Ishikawa (cell line): Measurements from ENCODE around the gene C11orf24.

Source experiments
- CEBPB ChIP-seq: IDR thresholded peaks from 2 replicates; pipeline ENCODE4 v1.6.1; 2012
- CREB1 ChIP-seq: IDR thresholded peaks from 2 replicates; pipeline ENCODE4 v1.6.1; 2012; ENCODE audit warnings: low read depth
- EGR1 ChIP-seq: IDR thresholded peaks from 2 replicates; pipeline ENCODE4 v1.6.1; 2012
- EP300 ChIP-seq: IDR thresholded peaks from 2 replicates; pipeline ENCODE4 v1.6.1; 2012; ENCODE audit warnings: borderline replicate concordance
- FOXM1 ChIP-seq: IDR thresholded peaks from 2 replicates; pipeline ENCODE4 v1.6.1; 2012; ENCODE audit warnings: low read depth, borderline replicate concordance
- MAX ChIP-seq: IDR thresholded peaks from 2 replicates; pipeline ENCODE4 v1.6.1; 2012
- NFIC ChIP-seq: IDR thresholded peaks from 2 replicates; pipeline ENCODE4 v1.6.1; 2012
- RAD21 ChIP-seq: IDR thresholded peaks from 2 replicates; pipeline ENCODE4 v1.6.1; 2012; ENCODE audit warnings: low read depth
- TAF1 ChIP-seq: IDR thresholded peaks from 2 replicates; pipeline ENCODE4 v1.6.1; 2012; ENCODE audit warnings: low read depth, mild to moderate bottlenecking
- TCF12 ChIP-seq: IDR thresholded peaks from 2 replicates; pipeline ENCODE4 v1.6.1; 2012; ENCODE audit warnings: low read depth
- TEAD4 ChIP-seq: IDR thresholded peaks from 2 replicates; pipeline ENCODE4 v1.6.1; 2012
- USF1 ChIP-seq: IDR thresholded peaks from 2 replicates; pipeline ENCODE4 v1.6.1; 2012
- YY1 ChIP-seq: IDR thresholded peaks from 2 replicates; pipeline ENCODE4 v1.6.1; 2012; ENCODE audit warnings: low read depth
- ZBTB7A ChIP-seq: IDR thresholded peaks from 2 replicates; pipeline ENCODE4 v1.6.1; 2012; ENCODE audit warnings: low read depth
- TF ChIP-seq, protein P1 (sequence below): IDR thresholded peaks from 2 replicates; pipeline ENCODE4 v1.6.1; 2012; ENCODE audit warnings: low read depth, mild to moderate bottlenecking

Gene C11orf24

GRCh38 chr11:68259122-68259959 is 12.4 kb downstream of the C11orf24 start:
- TF ChIP-seq TEAD4, result no peak
- TF ChIP-seq CEBPB, result no peak

DNA sequence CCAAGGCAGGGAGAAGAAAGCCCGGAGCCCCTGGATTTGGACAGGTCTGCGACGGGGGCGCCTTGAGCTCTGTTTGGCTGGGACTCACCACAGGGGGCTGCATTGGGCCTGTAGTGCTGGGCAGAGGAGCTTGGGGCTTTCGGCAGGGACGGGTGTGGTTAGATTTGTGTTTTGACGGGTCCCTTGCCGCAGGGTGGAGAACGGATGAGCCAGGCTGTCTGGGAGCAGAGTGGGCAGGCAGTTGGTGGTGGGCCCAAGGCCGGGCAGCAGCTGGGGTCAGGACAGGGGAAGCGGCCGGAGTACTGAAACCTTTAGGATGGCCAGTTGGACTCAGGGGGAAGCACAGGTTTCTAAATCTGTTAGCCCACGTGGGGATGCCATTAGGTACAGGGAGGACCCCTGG is 13.4 kb downstream of the C11orf24 start:
- no peak for TF ChIP-seq TAF1
- TF ChIP-seq USF1, result no peak
- TF ChIP-seq EGR1, result no peak

- no peak for TF ChIP-seq FOXM1
- TF ChIP-seq RAD21, result peak; percentile 97
- no peak for TF ChIP-seq CREB1
- no peak for TF ChIP-seq ZBTB7A
- TF ChIP-seq NFIC, result peak; percentile 86
- 0 out of 2 replicates have a peak, but pooled peaks have one; percentile 29 for TF ChIP-seq EP300
- peak; percentile 92 for TF ChIP-seq MAX
- peak; percentile 46; the same call in 1 of the 2 replicates for TF ChIP-seq TCF12
Measured at GRCh38 chr11:68257477-68258362, 14.1 kb downstream of the C11orf24 start.

- TF ChIP-seq, protein P1, sequence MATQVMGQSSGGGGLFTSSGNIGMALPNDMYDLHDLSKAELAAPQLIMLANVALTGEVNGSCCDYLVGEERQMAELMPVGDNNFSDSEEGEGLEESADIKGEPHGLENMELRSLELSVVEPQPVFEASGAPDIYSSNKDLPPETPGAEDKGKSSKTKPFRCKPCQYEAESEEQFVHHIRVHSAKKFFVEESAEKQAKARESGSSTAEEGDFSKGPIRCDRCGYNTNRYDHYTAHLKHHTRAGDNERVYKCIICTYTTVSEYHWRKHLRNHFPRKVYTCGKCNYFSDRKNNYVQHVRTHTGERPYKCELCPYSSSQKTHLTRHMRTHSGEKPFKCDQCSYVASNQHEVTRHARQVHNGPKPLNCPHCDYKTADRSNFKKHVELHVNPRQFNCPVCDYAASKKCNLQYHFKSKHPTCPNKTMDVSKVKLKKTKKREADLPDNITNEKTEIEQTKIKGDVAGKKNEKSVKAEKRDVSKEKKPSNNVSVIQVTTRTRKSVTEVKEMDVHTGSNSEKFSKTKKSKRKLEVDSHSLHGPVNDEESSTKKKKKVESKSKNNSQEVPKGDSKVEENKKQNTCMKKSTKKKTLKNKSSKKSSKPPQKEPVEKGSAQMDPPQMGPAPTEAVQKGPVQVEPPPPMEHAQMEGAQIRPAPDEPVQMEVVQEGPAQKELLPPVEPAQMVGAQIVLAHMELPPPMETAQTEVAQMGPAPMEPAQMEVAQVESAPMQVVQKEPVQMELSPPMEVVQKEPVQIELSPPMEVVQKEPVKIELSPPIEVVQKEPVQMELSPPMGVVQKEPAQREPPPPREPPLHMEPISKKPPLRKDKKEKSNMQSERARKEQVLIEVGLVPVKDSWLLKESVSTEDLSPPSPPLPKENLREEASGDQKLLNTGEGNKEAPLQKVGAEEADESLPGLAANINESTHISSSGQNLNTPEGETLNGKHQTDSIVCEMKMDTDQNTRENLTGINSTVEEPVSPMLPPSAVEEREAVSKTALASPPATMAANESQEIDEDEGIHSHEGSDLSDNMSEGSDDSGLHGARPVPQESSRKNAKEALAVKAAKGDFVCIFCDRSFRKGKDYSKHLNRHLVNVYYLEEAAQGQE, result no peak
- TF ChIP-seq YY1 (no peak), USF1 (no peak), NFIC (no peak), FOXM1 (no peak), ZBTB7A (no peak), EP300 (no peak), CEBPB (no peak), TAF1 (no peak), CREB1 (no peak), TCF12 (no peak), TEAD4 (no peak)
Measured at GRCh38 chr11:68256331-68256741, 15.4 kb downstream of the C11orf24 start.

- TF ChIP-seq YY1 (no peak), TAF1 (no peak), ZBTB7A (no peak), EGR1 (no peak), FOXM1 (no peak), TCF12 (no peak), CREB1 (no peak), TEAD4 (no peak), USF1 (no peak), EP300 (no peak), RAD21 (no peak), MAX (no peak)
Measured at GRCh38 chr11:68255526-68255925, 16.2 kb downstream of the C11orf24 start.

GRCh38 chr11:68254421-68254820 is 17.4 kb downstream of the C11orf24 start:
- TF ChIP-seq FOXM1 (no peak), TAF1 (no peak), TCF12 (no peak), ZBTB7A (no peak), TEAD4 (no peak), USF1 (no peak), EGR1 (no peak), YY1 (no peak), EP300 (no peak)
